Gastrocnemius medialis (tissue), 4 donors: ENCODE measurements around the gene TUBB3. TPM values are rescaled to one million over a fixed set of nuclear protein-coding genes. Genes with fewer than 3 reads are reported as not detected.

Source experiments
- ATAC-seq, 2 donors: fragments of 150-250 bp; one replicate each; pipeline ENCODE4 v1.9.1; 2016
- DNase-seq, 2 donors: peaks; one replicate each; pipeline ENCODE4 v3.0.0-alpha.2; 2019
- H3K27ac ChIP-seq, 4 donors: fragments of 200-600 bp; sonication (generic); 1 replicate in 1 of 4; 2 replicates in 3 of 4; pipeline ENCODE4 v1.5.1; 2016 to 2018; ENCODE audit warnings: mild to moderate bottlenecking in 2 of 4, moderate library complexity in 1 of 4
- H3K27me3 ChIP-seq, 3 donors: fragments of 200-600 bp; sonication (generic) in 2 of 3; 1 replicate in 1 of 3; 2 replicates in 2 of 3; pipeline versions ENCODE4 v1.5.1 to v1.6.0; 2016 to 2019; ENCODE audit warnings: mild to moderate bottlenecking in 1 of 3, moderate library complexity in 1 of 3
- H3K36me3 ChIP-seq, 2 donors: fragments of 200-600 bp; sonication (generic) in 1 of 2; one replicate each; pipeline ENCODE4 v1.5.1; 2017 to 2018
- H3K4me1 ChIP-seq, 2 donors: fragments of 200-600 bp; sonication (generic) in 1 of 2; one replicate each; pipeline ENCODE4 v1.5.1; 2016 to 2017; ENCODE audit warnings: mild to moderate bottlenecking in 2 of 2
- H3K4me3 ChIP-seq, 4 donors: fragments of 200-600 bp; sonication (generic) in 3 of 4; 1 replicate in 1 of 4; 2 replicates in 3 of 4; pipeline ENCODE4 v1.5.1; 2016 to 2019; ENCODE audit warnings: mild to moderate bottlenecking in 2 of 4
- H3K9me3 ChIP-seq, 3 donors: fragments of 200-600 bp; sonication (generic) in 2 of 3; 1 replicate in 1 of 3; 2 replicates in 2 of 3; pipeline ENCODE4 v1.5.1; 2016 to 2019
- POLR2A ChIP-seq, 2 donors: fragments of 450-650 bp; IDR thresholded peaks; one replicate each; pipeline ENCODE4 v1.6.1; 2017; ENCODE audit warnings: antibody characterized with exemption in 2 of 2, mild to moderate bottlenecking in 2 of 2, moderate library complexity in 2 of 2
- in situ Hi-C, 4 donors: fragments of 200-750 bp; cut with MboI; loops; one replicate each; pipeline versions ENCODE4 v1.15.0 to v1.8.0; 2017; ENCODE audit warnings: low sequenced_read_pairs in 4 of 4
- intact Hi-C: fragments of 100-400 bp; cut with DNase I; formaldehyde crosslinking; loops from one replicate; pipeline ENCODE4 v1.15.1; 2023; ENCODE audit warnings: low total_unique reads
- total RNA-seq, 4 donors: library from RNA; depleted of rRNA; stranded (reverse); fragments of >200 nt; gene quantifications; one replicate each; pipeline versions ENCODE4 v1.1.0 to v1.2.3, GENCODE V29; 2016
- TF ChIP-seq, protein P1 (sequence below), 5 experiments: fragments of 450-650 bp in 3 of 5; fragments of 200-600 bp in 2 of 5; sonication (generic) in 2 of 5; IDR thresholded peaks in 4 of 5; conservative IDR thresholded peaks in 1 of 5; 1 replicate in 4 of 5; 2 replicates in 1 of 5; pipeline ENCODE4 v1.5.1; 2016 to 2019; ENCODE audit warnings: antibody characterized with exemption in 5 of 5, mild to moderate bottlenecking in 3 of 5, moderate library complexity in 3 of 5

Gene TUBB3
- total RNA-seq, 4 donors from 2014 or later = 1.1 TPM; not detected in 3

DNA sequence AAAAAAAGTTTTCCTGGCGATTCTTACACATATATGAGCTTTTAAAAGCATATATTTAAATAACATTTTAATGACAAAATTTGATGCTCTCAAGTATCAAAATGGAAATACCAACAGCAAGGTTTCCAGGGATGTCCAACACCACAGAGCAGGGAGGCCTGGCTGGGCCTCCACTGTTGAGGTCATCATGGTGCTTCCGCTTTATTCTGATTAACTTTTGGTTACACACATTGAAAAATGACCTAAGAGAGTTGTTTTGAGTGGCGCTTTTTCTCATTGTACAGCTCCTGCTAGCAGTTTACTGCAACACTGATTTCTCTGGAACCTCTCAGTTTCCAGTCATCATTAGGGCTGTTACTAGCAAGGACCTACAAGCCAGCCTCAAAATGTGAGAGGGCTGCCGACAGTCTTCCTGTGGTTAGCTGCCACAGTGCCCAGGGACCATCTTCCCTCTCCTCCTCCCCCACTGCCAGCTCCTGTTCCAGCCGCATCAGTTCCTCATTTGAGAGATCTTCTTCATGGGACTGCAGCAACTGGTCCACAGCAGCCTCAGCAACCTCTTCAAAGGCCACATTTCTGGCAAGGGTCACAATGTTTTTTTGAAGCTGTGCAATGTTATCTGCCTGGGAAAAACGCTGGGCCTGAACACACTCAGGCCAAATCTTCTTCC lies 46.7 kb downstream of the TUBB3 start:
- no peak for DNase-seq
- Histone ChIP-seq H3K27me3 (no peaks in the 10 kb centered on the region), H3K27ac (no peak overlapping the region), H3K9me3 (no peaks in the 10 kb centered on the region), H3K4me3 (no peak overlapping the region), H3K4me1 (peaks cover 28 to 40% of the 10 kb centered on the region in 2 donors), H3K36me3 (no peaks in the 10 kb centered on the region)
- in situ Hi-C loops = no loop called here
- TF ChIP-seq POLR2A (IDR thresholded peaks at IDR 0.05) = no peak
- TF ChIP-seq, protein P1, sequence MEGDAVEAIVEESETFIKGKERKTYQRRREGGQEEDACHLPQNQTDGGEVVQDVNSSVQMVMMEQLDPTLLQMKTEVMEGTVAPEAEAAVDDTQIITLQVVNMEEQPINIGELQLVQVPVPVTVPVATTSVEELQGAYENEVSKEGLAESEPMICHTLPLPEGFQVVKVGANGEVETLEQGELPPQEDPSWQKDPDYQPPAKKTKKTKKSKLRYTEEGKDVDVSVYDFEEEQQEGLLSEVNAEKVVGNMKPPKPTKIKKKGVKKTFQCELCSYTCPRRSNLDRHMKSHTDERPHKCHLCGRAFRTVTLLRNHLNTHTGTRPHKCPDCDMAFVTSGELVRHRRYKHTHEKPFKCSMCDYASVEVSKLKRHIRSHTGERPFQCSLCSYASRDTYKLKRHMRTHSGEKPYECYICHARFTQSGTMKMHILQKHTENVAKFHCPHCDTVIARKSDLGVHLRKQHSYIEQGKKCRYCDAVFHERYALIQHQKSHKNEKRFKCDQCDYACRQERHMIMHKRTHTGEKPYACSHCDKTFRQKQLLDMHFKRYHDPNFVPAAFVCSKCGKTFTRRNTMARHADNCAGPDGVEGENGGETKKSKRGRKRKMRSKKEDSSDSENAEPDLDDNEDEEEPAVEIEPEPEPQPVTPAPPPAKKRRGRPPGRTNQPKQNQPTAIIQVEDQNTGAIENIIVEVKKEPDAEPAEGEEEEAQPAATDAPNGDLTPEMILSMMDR (IDR thresholded peaks at IDR 0.05 in 4 of 5, conservative IDR thresholded peaks at IDR 0.05 in 1 of 5) = no peak
- intact Hi-C loops = loop anchor here (5.0 kb wide), 1 partner anchor 1398 kb away; the partner anchor contains the start of gene ZC3H18
- ATAC-seq = no peak

- intact Hi-C loops (loop anchor here (2.0 to 5.0 kb wide), 2 partner anchors 51 to 1399 kb away; partner anchors contain the start of gene ZC3H18), in situ Hi-C loops (no loop called here)
- H3K4me3 ChIP-seq = peak overlapping the region; percentile 84 to 100 (median 94)
- H3K36me3 ChIP-seq = no peaks in the 10 kb centered on the region
- DNase-seq (peak in 1 of 2 donors; percentile 27), ATAC-seq (peak; percentile 9 to 25)
- H3K27ac ChIP-seq = peak overlapping the region; percentile 78 to 99 (median 98)
- peaks cover 28 to 40% of the 10 kb centered on the region in 2 donors for H3K4me1 ChIP-seq
- no peaks in the 10 kb centered on the region for H3K9me3 ChIP-seq
- TF ChIP-seq, protein P1 (IDR thresholded peaks at IDR 0.05 in 4 of 5, conservative IDR thresholded peaks at IDR 0.05 in 1 of 5) = no peak
- no peak for TF ChIP-seq POLR2A (IDR thresholded peaks at IDR 0.05)
- no peaks in the 10 kb centered on the region for H3K27me3 ChIP-seq
These were observed 48.5 kb downstream of the TUBB3 start for GRCh38 chr16:89971495-89972243.

DNA sequence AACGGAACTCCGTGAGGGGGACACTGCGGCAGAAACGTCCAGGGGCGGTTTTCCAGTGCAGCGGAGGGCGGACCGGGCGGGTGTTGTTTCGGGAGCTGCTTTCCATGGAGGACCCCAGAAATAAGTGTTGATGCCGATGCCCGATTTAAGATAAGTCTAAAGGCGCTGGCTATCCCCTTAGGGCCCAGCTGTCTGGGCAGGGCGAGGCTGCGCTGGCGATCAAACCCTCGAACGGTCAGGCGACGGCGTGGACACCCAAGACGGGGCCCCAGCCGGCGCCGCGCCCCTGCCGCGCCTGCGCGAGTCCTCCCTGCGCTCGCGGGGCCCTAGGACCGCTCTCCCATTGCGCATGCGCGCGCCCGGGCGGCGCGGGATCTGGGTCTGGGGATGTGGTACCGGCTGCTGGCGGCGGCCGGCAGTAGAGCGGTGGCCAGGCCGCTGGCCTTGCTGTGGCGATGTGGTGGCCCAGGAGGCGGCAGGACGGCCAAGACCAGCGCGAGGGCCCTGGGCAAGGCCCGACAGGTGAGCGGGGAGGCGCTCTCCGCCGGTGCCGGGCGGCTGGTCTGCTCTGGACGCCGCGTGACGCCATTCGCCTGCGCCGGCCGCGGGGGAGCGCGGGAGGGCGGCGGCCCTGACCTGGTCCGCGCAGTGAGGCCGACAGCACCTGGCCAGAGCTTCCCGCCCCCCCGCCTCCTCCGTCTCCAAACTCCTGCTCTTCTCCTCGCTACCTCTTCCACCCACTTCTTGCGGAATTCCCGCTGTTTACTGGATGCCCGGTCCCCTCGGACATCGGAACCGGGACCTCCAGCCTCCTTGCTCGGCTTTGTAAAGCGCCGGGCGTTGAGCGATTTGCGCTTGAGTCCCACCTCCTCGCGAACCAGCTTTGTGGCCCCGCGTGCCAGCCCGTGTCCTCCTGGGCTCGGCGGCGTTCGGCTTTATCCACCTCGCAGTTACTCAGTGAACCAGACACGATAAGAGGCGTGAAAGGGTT lies 49.4 kb downstream of the TUBB3 start:
- intact Hi-C loops (loop anchor here (2.0 to 5.0 kb wide), 2 partner anchors 50 to 1400 kb away; partner anchors contain the start of gene ZC3H18), in situ Hi-C loops (no loop called here)
- ATAC-seq (peak; percentile 96 to 98), DNase-seq (peak; percentile 79 to 86)
- Histone ChIP-seq H3K4me3 (peak overlapping the region; percentile 84 to 100 (median 94)), H3K9me3 (no peaks in the 10 kb centered on the region), H3K36me3 (peaks cover 0 to 1% of the 10 kb centered on the region in 2 donors), H3K4me1 (peaks cover 28 to 40% of the 10 kb centered on the region in 2 donors), H3K27ac (peak overlapping the region; percentile 78 to 99 (median 98)), H3K27me3 (no peaks in the 10 kb centered on the region)
- peak; percentile 89 to 94 for TF ChIP-seq POLR2A (IDR thresholded peaks at IDR 0.05)
- TF ChIP-seq, protein P1 (IDR thresholded peaks at IDR 0.05 in 4 of 5, conservative IDR thresholded peaks at IDR 0.05 in 1 of 5) = peak in 2 of 5 experiments; percentile 29 to 33

GRCh38 chr16:89973235-89973634 lies 50.1 kb downstream of the TUBB3 start:
- H3K4me1 ChIP-seq = peaks cover 28 to 40% of the 10 kb centered on the region in 2 donors
- no peaks in the 10 kb centered on the region for H3K9me3 ChIP-seq
- H3K27ac ChIP-seq = peak overlapping the region; percentile 78 to 99 (median 98)
- in situ Hi-C loops = no loop called here
- H3K36me3 ChIP-seq = peaks cover 0 to 8% of the 10 kb centered on the region in 2 donors
- H3K4me3 ChIP-seq = peak overlapping the region; percentile 84 to 100 (median 94)
- DNase-seq = no peak
- no peaks in the 10 kb centered on the region for H3K27me3 ChIP-seq
- intact Hi-C loops = loop anchor here (2.0 to 5.0 kb wide), 2 partner anchors 50 to 1401 kb away; partner anchors contain the start of gene ZC3H18
- TF ChIP-seq, protein P1 (IDR thresholded peaks at IDR 0.05 in 4 of 5, conservative IDR thresholded peaks at IDR 0.05 in 1 of 5) = no peak
- TF ChIP-seq POLR2A (IDR thresholded peaks at IDR 0.05) = no peak
- ATAC-seq = no peak
